NK-92 treated with Interleukin-12 subunit alpha and Interleukin-12 subunit beta, amount 100 ng/mL, for 24 hours (cell line): Measurements from ENCODE around the gene NUDT1.

ENCODE experiments used
- DNase-seq: peaks from one replicate; lab custom pipeline; 2025; lab: John Stamatoyannopoulos, UW

Gene NUDT1

GRCh38 chr7:2205036-2205780 lies 36.8 kb upstream of the NUDT1 start:
- DNase-seq, result no peak

- no peak for DNase-seq
Observed at GRCh38 chr7:2208712-2209111, 33.3 kb upstream of the NUDT1 start.

- no peak for DNase-seq
Observed at GRCh38 chr7:2209146-2209960, 32.7 kb upstream of the NUDT1 start.

- no peak for DNase-seq
Observed at GRCh38 chr7:2209961-2210323, 32.1 kb upstream of the NUDT1 start.

GRCh38 chr7:2210551-2211258 lies 31.3 kb upstream of the NUDT1 start:
- no peak for DNase-seq

- DNase-seq, result no peak
Observed at GRCh38 chr7:2211259-2211880, 30.7 kb upstream of the NUDT1 start.

GRCh38 chr7:2211926-2212325 lies 30.1 kb upstream of the NUDT1 start:
- DNase-seq, result no peak

GRCh38 chr7:2212906-2213305 lies 29.1 kb upstream of the NUDT1 start:
- DNase-seq, result no peak

GRCh38 chr7:2213551-2214215 lies 28.3 kb upstream of the NUDT1 start:
- no peak for DNase-seq

GRCh38 chr7:2214636-2215035 lies 27.4 kb upstream of the NUDT1 start:
- DNase-seq, result no peak

- DNase-seq, result no peak
Observed at GRCh38 chr7:2215851-2216250, 26.2 kb upstream of the NUDT1 start.

GRCh38 chr7:2217206-2217605 lies 24.8 kb upstream of the NUDT1 start:
- DNase-seq, result no peak

- no peak for DNase-seq
Observed at GRCh38 chr7:2217716-2218443, 24.1 kb upstream of the NUDT1 start.

- DNase-seq, result no peak
Observed at GRCh38 chr7:2218444-2218785, 23.6 kb upstream of the NUDT1 start.

- DNase-seq, result no peak
Observed at GRCh38 chr7:2219136-2219535, 22.9 kb upstream of the NUDT1 start.

GRCh38 chr7:2219606-2220005 lies 22.4 kb upstream of the NUDT1 start:
- no peak for DNase-seq

GRCh38 chr7:2220030-2220429 lies 22.0 kb upstream of the NUDT1 start:
- no peak for DNase-seq

GRCh38 chr7:2220506-2220905 lies 21.5 kb upstream of the NUDT1 start:
- DNase-seq, result no peak

GRCh38 chr7:2220954-2221353 lies 21.1 kb upstream of the NUDT1 start:
- DNase-seq, result no peak

- no peak for DNase-seq
Observed at GRCh38 chr7:2222516-2222915, 19.5 kb upstream of the NUDT1 start.

- DNase-seq, result no peak
Observed at GRCh38 chr7:2223321-2223720, 18.7 kb upstream of the NUDT1 start.
